Nephron (organoid): ENCODE results near the gene CSNK2A1.

Source experiments
- H3K27ac Mint-ChIP-seq, 3 experiments: 2 replicates each; pipeline ENCODE4 v1.8.0; 2020; ENCODE audit warnings: mixed read lengths in 3 of 3, mild to moderate bottlenecking in 2 of 3, moderate library complexity in 1 of 3
- H3K27me3 Mint-ChIP-seq: 2 replicates; pipeline ENCODE4 v1.8.0; 2021; ENCODE audit warnings: low read depth, mild to moderate bottlenecking, moderate library complexity, mixed read lengths
- H3K36me3 Mint-ChIP-seq: 2 replicates; pipeline ENCODE4 v1.8.0; 2020; ENCODE audit warnings: low read depth, mixed read lengths
- H3K4me1 Mint-ChIP-seq: 2 replicates; pipeline ENCODE4 v1.8.0; 2020; ENCODE audit warnings: mixed read lengths
- H3K4me3 Mint-ChIP-seq, 3 experiments: 2 replicates each; pipeline ENCODE4 v1.8.0; 2020; ENCODE audit warnings: mild to moderate bottlenecking in 3 of 3, mixed read lengths in 3 of 3, moderate library complexity in 2 of 3
- H3K9me3 Mint-ChIP-seq: 2 replicates; pipeline ENCODE4 v1.8.0; 2020; ENCODE audit warnings: mixed read lengths
- TF ChIP-seq, protein P1 (sequence below), 3 experiments: fragments of 200-600 bp; sonication (generic); IDR thresholded peaks; one replicate each; pipeline ENCODE4 v1.5.0; 2021; ENCODE audit warnings: antibody characterized with exemption in 3 of 3; ENCODE audit not compliant: unreplicated experiment in 3 of 3

The CSNK2A1 gene

DNA sequence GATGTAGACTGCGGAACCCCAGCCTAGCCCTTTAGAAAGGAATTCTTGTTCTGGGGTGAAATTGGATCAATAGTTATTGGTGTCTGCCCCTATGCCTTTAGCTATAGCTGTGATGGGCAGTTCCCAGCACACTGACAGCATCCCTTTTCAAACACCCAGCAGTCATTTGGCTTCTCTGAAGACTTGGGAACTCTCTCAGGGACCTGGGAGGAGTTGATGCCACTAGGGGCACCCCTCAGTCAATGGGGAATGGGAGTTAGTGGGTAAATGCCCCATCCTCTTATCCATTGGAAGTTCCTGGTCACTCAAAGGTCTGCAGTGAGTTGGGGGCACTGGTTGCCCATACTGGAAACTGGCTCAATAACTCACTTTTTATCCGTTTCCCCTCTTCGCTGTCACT, 31.6 kb upstream of the CSNK2A1 start:
- TF ChIP-seq, protein P1, sequence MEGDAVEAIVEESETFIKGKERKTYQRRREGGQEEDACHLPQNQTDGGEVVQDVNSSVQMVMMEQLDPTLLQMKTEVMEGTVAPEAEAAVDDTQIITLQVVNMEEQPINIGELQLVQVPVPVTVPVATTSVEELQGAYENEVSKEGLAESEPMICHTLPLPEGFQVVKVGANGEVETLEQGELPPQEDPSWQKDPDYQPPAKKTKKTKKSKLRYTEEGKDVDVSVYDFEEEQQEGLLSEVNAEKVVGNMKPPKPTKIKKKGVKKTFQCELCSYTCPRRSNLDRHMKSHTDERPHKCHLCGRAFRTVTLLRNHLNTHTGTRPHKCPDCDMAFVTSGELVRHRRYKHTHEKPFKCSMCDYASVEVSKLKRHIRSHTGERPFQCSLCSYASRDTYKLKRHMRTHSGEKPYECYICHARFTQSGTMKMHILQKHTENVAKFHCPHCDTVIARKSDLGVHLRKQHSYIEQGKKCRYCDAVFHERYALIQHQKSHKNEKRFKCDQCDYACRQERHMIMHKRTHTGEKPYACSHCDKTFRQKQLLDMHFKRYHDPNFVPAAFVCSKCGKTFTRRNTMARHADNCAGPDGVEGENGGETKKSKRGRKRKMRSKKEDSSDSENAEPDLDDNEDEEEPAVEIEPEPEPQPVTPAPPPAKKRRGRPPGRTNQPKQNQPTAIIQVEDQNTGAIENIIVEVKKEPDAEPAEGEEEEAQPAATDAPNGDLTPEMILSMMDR (IDR thresholded peaks at IDR 0.05; ENCODE audit: unreplicated experiment in 3 of 3), result no peak
- Mint-ChIP-seq H3K36me3 (no peaks in the 10 kb centered on the region), H3K9me3 (no peaks in the 10 kb centered on the region), H3K27ac (no peak overlapping the region), H3K4me3 (no peak overlapping the region), H3K4me1 (peaks cover 26% of the 10 kb centered on the region), H3K27me3 (peaks cover 9% of the 10 kb centered on the region)

GRCh38 chr20:574297-574942, 30.8 kb upstream of the CSNK2A1 start:
- Mint-ChIP-seq H3K4me3 (no peak overlapping the region), H3K27me3 (peaks cover 9% of the 10 kb centered on the region), H3K9me3 (no peaks in the 10 kb centered on the region), H3K4me1 (peaks cover 26% of the 10 kb centered on the region), H3K36me3 (no peaks in the 10 kb centered on the region), H3K27ac (peak overlapping the region in 1 of 3 experiments; percentile 3)
- TF ChIP-seq, protein P1 (IDR thresholded peaks at IDR 0.05; ENCODE audit: unreplicated experiment in 3 of 3), result no peak

GRCh38 chr20:573414-574296, 30.1 kb upstream of the CSNK2A1 start:
- Mint-ChIP-seq H3K9me3 (no peaks in the 10 kb centered on the region), H3K4me3 (no peak overlapping the region), H3K27ac (peak overlapping the region in 1 of 3 experiments; percentile 3), H3K27me3 (peaks cover 9% of the 10 kb centered on the region), H3K36me3 (no peaks in the 10 kb centered on the region), H3K4me1 (peaks cover 31% of the 10 kb centered on the region)
- TF ChIP-seq, protein P1 (IDR thresholded peaks at IDR 0.05; ENCODE audit: unreplicated experiment in 3 of 3), result no peak

DNA sequence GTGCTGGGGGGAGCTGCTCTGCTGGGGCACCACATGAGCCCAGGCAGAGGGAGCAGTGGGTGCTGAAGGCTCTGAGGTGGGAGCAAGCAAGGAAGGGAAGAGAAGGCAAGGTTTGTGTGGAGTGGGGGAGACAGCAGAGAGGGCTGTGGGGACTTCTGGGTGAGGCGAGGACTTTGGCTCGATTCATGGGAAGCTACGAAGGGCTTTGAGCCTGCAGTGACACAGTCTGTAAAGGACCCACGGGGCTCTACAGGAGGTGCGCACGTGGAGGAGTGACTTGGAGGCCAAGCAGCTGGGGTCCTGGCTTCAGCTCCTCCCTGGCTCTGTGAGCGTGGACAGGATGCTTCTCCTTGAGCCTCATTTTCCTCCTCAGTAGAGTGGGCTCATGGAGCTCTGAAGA, 29.1 kb upstream of the CSNK2A1 start:
- peak overlapping the region; percentile 37 to 77 (median 64) for H3K27ac Mint-ChIP-seq

DNA sequence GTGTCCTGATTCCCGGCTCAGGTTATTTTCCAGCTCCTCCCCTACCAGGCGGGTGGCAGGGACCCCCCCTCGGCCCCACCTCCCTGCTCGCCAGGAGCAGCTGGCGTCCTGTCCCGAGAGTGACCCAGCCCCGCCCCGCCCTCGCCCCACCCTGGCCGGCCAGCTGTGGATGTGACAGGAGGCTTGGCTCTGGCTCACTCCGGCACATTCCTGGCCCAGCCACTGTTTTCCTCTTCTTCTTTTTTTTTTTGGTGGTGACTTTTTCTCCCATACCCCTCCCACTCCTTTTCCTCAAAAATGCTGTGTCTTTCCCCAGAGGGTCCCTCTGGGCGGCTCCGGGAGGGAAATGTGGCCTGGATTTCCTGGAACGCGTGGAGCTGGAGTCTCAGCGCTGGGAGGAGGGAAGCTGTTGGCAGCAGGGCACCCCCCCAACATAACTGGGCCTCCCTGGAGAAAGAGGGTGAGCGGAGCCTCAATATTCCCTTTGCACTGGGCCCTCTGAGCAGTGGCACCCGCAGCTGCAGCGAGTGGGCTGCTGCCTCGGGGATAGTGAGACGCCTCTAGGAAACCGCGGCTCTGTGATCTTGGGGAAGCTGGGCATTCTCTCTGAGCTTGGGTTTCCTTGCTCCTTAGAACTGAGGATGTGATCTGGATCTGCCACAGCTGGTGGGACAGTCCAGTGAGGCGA, 28.3 kb upstream of the CSNK2A1 start:
- H3K27ac Mint-ChIP-seq, result peak overlapping the region; percentile 37 to 77 (median 64)
- H3K36me3 Mint-ChIP-seq, result no peaks in the 10 kb centered on the region
- TF ChIP-seq, protein P1 (IDR thresholded peaks at IDR 0.05; ENCODE audit: unreplicated experiment in 3 of 3), result no peak
- no peaks in the 10 kb centered on the region for H3K9me3 Mint-ChIP-seq
- H3K4me3 Mint-ChIP-seq, result peak overlapping the region; percentile 56 to 67 (median 58)
- H3K27me3 Mint-ChIP-seq, result peaks cover 9% of the 10 kb centered on the region
- peaks cover 41% of the 10 kb centered on the region for H3K4me1 Mint-ChIP-seq

More for the DNA sequence above, 29.1 kb upstream of the CSNK2A1 start:
- H3K4me3 Mint-ChIP-seq, result peak overlapping the region in 1 of 3 experiments; percentile 56
- peaks cover 9% of the 10 kb centered on the region for H3K27me3 Mint-ChIP-seq
- H3K36me3 Mint-ChIP-seq, result no peaks in the 10 kb centered on the region
- TF ChIP-seq, protein P1 (IDR thresholded peaks at IDR 0.05; ENCODE audit: unreplicated experiment in 3 of 3), result no peak
- peaks cover 34% of the 10 kb centered on the region for H3K4me1 Mint-ChIP-seq
- H3K9me3 Mint-ChIP-seq, result no peaks in the 10 kb centered on the region
